GM19455 (cell line): Measurements from ENCODE around the gene CWF19L2.

Experiments used
- ATAC-seq: cut with Tn5 transposase; IDR thresholded peaks from one replicate; pipeline ENCODE4 v1.9.1; 2021; ENCODE audit not compliant: unreplicated experiment

CWF19L2 gene

GRCh38 chr11:107316426-107316825 lies 141.2 kb downstream of the CWF19L2 start:
- ATAC-seq = no peak

GRCh38 chr11:107307991-107308390 lies 149.6 kb downstream of the CWF19L2 start:
- no peak for ATAC-seq

- no peak for ATAC-seq
Measured at GRCh38 chr11:107301878-107302277, 155.7 kb downstream of the CWF19L2 start.

- no peak for ATAC-seq
Measured at GRCh38 chr11:107293677-107294344, 163.8 kb downstream of the CWF19L2 start.

GRCh38 chr11:107282195-107282594 lies 175.4 kb downstream of the CWF19L2 start:
- no peak for ATAC-seq
